ENCODE data around the gene FAM25G.

GRCh38 chr10:47451998-47452494, 39.5 kb downstream of the FAM25G start:
- TF ChIP-seq GABPA (IDR thresholded peaks at IDR 0.05; ENCODE audit: borderline replicate concordance, insufficient read depth, low read length), result no peak
- TF ChIP-seq POLR2A (IDR thresholded peaks at IDR 0.05; ENCODE audit: control extremely low read depth in 1 of 2, low read depth in 2 of 2, low read length in 2 of 2), result no peak
- TF ChIP-seq CTCF (IDR thresholded peaks at IDR 0.05; ENCODE audit: control extremely low read depth in 1 of 3, insufficient read depth in 1 of 3, low read depth in 1 of 3, low read length in 3 of 3), result no peak
